GM21447 (cell line): ENCODE measurements around the gene KMT2D.

Experiments used
- ATAC-seq: cut with Tn5 transposase; IDR thresholded peaks from one replicate; pipeline ENCODE4 v1.9.1; 2021; ENCODE audit not compliant: unreplicated experiment

KMT2D gene

GRCh38 chr12:49019443-49020324, 40.9 kb downstream of the KMT2D start:
- ATAC-seq = no peak

GRCh38 chr12:49019120-49019430, 41.5 kb downstream of the KMT2D start:
- peak; percentile 14 for ATAC-seq

- ATAC-seq = peak; percentile 82
Observed at GRCh38 chr12:49018261-49019119, 42.1 kb downstream of the KMT2D start, which contains the start of gene PRKAG1. Gene PRKAG1, minus strand, starts transcription at chr12:49018776. Its CDS starts 36 bp downstream, at chr12:49018740.

GRCh38 chr12:49017891-49018260, 42.7 kb downstream of the KMT2D start:
- peak; percentile 18 for ATAC-seq

GRCh38 chr12:49015196-49015595, 45.4 kb downstream of the KMT2D start:
- no peak for ATAC-seq

GRCh38 chr12:49014547-49014946, 46.0 kb downstream of the KMT2D start:
- no peak for ATAC-seq

- ATAC-seq = no peak
Observed at GRCh38 chr12:49013428-49013827, 47.2 kb downstream of the KMT2D start.

- no peak for ATAC-seq
Observed at GRCh38 chr12:49012739-49013138, 47.9 kb downstream of the KMT2D start.
